ENCODE measurements around the gene ZRANB2.

- TF ChIP-seq, protein P1, sequence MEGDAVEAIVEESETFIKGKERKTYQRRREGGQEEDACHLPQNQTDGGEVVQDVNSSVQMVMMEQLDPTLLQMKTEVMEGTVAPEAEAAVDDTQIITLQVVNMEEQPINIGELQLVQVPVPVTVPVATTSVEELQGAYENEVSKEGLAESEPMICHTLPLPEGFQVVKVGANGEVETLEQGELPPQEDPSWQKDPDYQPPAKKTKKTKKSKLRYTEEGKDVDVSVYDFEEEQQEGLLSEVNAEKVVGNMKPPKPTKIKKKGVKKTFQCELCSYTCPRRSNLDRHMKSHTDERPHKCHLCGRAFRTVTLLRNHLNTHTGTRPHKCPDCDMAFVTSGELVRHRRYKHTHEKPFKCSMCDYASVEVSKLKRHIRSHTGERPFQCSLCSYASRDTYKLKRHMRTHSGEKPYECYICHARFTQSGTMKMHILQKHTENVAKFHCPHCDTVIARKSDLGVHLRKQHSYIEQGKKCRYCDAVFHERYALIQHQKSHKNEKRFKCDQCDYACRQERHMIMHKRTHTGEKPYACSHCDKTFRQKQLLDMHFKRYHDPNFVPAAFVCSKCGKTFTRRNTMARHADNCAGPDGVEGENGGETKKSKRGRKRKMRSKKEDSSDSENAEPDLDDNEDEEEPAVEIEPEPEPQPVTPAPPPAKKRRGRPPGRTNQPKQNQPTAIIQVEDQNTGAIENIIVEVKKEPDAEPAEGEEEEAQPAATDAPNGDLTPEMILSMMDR (IDR thresholded peaks at IDR 0.05): no peak
- no peak for TF ChIP-seq POLR2A (IDR thresholded peaks at IDR 0.05)
These were observed 37.8 kb downstream of the ZRANB2 start for GRCh38 chr1:71043065-71043464.

Measured in lower leg skin (tissue), 3 donors.